Activated T-helper 1 cell treated with anti-CD3 and anti-CD28 coated beads, Interleukin-2, amount 50 U/mL, for 16 hours (primary cell): ENCODE results near the gene ATP11A.

Source experiments
- DNase-seq, 2 donors: peaks; one replicate each; pipeline ENCODE4 v3.0.0-alpha.2; 2020; ENCODE audit warnings: low read depth in 1 of 2, low spot score in 1 of 2

Gene ATP11A

DNA sequence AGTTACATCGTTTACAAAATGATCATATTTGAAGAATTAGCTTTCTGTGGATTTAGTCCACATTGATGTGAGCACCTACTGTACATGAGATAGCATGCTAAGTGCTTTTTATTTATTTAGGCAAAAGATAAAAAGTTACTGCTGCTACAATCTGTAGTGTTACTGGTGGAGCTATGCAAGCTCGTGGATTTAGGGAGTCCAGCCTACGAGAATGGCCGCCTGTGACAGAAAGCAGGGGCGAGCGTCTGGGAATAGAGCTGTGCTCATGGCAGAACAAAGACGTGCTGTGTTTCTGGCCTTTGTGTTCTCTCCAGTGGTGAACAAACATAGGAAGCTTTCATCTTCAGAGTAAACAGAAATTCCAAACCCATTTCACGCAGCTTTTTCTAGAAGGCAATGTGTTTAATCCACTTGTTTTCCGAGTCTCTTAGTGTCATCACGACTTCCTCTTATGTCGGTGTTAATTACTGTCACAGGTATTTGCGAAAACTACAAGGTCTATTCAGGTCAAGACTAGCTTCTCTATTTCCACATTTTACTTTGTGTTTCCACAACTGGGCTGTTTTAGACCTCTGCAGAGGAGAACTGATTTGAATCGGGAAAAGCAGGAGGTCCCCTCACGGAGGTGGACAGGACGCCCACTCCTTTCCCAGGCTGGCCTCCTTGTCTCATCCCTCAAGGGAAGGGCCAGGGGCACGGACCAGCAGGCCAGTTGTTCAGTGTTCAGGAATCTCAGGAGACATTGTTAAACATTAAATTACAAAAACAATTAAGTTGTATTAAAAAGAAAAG is 67.3 kb downstream of the ATP11A start:
- no peak for DNase-seq

DNA sequence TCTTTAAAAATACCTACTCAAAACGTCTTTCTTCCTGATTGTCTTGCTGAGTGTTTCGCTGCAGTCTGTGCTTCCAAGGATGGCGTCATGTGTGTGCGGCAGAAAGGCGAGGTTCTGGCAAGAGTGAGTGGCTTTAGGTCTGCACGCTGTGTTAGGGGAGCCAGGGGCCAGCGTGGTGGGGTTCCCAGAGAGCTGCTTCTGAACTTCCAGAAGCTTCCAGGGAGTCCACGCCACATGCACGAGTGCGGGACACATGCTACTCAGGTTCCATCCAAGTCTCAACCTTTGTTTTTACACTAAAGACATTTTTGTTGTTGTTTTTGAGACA is 67.9 kb downstream of the ATP11A start:
- no peak for DNase-seq

DNA sequence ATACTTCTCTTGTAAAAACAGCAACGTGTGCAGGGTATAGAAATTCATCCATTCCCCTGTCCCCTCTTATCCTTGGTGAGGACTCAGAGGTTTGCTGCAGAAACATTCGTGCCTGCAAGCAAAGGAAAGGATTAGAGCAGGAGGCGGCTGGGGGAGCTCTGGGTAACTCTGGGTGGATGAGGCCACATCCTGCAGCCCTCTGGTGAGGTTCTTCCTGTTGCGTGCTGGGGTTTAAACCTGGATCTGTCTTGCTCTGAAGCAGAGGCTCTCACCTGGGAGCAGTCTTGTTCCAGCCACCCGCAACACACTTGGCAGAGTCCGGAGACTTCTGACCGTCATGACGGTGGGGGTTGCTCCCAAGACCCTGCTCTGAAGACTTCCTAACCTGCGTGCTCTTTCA is 69.2 kb downstream of the ATP11A start:
- DNase-seq: no peak

DNA sequence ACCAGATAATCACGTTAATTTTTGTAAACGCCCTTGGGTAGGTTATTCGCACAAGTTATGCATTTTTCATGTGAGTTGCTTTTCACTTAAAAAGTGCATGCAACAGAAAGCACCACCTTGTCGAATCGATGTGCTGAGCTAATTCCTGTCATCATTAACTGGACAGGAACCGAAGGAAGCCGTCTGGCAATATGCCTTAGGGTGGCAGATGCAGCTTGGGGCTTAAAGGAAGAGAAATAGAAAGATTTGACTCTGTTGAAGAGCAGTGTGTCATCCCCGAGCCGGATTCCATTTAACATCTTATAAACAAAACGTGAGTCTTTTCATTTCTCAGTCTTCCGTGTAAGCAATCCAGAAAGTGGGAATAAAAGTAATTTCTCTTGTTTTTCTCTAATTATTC is 70.0 kb downstream of the ATP11A start:
- no peak for DNase-seq

DNA sequence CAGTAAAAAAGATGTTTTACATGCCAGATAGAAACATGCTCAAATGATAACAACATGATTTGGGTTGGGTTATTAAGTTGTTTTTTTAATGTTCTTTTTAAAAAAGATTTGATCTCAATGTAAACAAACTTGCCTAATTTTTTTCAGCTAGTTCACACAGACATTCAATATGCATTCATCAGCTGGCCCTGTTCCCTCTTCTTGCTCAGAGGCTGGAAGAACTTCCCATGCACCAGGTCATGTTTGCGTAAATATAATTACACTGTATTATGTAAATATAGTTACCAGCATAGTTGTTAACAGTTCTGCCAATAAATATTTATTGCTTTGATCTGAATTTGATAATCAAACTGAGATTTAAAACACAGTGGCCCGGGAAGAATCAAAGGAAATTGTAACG is 70.6 kb downstream of the ATP11A start:
- DNase-seq: no peak

DNA sequence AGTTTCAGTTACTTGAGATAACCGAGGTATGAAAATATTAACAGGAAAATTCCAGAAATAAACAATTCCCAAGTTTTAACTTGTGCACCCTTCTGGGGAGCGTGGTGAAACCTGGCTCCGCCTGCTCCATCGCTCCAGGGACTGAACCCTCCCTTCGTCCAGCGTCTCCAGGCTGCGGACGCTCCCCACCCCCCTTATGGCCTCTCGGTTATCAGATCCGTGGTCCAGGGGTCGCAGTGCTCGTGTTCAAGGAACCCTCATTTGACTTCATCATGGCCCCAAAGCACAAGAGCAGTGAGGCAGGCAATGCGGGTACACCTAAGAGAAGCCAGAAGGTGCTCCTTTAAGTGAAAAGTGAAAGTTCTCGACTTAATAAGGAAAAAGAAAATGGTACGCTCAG is 71.1 kb downstream of the ATP11A start:
- DNase-seq: no peak

DNA sequence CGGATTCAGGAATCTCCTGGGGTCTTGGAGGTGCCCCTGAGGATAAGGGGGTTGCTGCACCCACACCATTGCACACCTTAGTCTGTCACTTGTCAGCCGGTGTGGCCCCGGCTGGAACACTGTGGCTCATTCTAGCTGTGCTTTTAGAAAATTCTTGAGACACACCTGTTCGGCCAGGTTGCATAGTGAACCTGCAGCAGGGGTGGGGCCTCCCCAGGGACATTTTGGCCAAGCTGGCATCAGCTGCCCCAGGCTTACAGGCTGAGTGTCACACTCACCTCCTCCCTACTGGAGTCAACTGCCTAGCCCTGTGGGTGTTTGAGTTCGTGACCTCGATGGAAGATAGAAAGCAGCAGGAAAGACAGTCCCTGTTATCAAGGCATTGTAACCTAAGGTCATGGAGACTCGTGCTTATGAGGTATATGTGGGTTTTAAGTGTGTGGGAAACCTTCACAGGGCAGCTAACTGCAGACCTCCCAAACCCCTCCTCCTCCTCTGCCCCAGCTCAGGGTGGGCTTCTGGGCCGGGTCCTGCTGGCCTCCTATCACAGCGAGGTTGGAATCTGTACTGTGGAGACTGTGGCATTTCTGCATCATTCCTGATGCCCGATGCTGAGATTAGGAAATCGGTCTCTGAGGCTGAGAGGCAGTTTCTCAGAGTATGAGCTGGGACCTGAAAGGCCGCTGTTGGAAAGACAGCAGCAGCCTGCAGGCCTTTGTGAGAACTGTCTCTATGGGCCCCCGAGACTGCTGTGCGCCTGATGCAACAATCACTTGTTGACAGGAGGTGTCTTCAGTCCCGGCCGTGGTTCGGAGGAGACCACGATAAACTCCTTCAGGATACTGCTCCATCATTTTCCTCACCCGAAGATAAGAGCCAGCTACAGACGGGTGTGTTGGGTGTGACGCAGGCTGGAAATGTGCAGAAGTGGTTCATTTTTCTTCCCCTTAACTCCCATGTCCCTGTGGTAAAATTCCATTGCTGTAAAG is 72.2 kb downstream of the ATP11A start:
- DNase-seq: no peak

DNA sequence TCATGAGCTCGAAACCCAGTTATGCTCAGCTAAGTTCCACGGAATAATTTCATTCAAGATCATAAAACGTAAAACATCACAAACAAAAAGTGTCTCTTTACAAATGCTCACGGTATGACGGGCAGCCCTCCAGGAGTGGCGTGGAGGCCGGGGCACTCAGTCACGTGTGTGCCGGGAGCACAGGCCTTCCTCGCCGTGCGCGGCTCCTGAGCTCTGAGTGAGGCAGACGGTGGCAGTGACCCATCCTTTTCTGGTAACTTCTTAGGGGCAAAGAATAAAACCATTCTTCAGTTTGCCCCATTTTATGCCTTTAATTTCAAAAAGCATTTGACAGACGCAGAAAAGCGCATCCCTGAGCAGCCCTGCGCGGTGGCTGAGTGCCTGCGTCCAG is 72.8 kb downstream of the ATP11A start:
- no peak for DNase-seq

DNA sequence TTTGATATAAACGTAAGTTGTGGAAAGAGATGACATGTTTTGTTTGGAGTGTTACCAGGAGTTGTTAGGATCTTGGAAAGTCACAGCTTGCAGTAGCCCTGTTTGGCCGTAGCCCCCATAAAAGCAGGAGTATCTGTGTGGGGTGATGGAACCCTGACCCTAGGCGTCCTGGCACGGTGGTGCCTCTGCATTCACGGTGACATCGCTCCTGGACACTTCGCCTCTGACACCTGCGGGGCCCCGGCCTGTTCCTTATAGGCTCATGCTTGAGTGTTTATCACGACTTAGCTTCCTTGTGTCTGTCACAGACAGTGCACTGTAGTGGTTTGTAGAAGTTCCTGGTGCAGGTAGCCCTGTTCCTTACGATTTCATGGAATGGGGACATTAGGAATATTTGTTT is 74.2 kb downstream of the ATP11A start:
- DNase-seq: no peak

DNA sequence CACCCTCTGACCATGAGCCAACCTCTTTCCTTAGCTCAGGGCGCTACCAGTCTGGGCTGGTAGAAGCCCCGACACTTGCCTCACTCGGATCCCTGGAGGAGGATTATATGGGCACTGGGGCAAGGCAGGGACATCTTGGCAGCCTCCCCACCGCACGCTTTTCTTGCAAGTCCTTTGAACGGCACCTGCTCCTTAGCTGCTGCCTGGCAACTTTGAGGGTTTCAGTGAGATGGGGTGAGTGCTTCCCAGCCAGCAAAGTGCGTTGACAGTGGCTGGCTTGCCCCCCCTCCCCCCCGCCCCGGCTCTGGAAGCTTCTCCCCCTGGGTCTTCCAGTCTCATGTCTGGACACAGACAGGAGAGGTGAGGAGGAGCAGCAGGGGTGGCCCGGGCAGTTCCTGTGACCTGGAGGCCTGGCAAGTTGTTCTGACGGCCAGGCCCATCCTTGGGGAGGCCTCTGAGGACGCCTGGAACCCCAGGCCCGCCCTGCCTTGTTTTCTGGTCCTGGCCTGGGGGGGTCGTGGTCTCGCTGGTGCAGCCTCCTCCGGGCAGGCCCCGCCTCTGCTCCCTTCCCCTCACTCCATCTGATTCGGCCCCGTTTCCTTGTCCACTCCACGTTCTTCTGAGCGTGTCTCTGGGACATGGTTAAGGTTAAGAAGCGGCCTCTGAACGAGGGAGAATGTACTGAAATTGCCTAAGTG is 75.2 kb downstream of the ATP11A start:
- DNase-seq: no peak

DNA sequence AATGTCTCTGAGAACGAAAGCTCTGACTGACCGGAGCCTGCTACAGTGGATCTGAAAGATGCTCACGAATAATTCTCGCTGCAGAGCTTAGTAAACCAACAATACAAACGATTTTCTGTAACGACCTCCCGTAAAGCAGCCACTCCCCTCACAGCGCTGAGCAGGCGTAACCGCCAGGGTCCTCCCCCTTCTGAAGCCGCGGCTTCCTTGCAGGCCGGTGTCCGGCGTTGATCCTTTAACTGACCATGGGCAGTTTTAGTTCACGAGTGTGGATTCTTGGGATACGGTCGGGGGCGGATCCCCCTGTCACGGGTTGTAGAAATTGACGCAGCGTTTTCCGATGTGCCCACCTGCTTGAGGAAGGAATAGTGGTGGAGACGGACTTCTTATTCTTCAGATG is 75.9 kb downstream of the ATP11A start:
- DNase-seq: no peak

DNA sequence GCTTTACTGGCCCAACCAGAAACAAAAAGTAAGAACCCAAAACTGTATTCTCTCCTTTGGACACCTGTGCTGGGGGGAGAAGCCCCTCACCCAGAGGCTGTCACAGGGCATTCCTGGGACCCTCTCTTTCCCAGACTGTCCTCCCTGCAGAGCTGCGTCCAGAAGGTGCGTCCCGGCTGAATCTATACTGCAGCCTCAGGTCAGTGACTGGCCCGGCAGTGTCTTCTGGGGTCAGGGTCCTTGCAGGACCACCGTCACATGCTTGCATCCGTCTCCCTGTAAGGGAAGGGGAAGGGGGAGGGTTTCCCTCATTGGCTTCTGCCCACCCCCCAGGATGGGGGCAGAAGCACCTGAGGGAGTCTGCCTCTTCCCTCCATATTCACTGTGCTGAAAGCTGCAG is 76.5 kb downstream of the ATP11A start:
- no peak for DNase-seq

DNA sequence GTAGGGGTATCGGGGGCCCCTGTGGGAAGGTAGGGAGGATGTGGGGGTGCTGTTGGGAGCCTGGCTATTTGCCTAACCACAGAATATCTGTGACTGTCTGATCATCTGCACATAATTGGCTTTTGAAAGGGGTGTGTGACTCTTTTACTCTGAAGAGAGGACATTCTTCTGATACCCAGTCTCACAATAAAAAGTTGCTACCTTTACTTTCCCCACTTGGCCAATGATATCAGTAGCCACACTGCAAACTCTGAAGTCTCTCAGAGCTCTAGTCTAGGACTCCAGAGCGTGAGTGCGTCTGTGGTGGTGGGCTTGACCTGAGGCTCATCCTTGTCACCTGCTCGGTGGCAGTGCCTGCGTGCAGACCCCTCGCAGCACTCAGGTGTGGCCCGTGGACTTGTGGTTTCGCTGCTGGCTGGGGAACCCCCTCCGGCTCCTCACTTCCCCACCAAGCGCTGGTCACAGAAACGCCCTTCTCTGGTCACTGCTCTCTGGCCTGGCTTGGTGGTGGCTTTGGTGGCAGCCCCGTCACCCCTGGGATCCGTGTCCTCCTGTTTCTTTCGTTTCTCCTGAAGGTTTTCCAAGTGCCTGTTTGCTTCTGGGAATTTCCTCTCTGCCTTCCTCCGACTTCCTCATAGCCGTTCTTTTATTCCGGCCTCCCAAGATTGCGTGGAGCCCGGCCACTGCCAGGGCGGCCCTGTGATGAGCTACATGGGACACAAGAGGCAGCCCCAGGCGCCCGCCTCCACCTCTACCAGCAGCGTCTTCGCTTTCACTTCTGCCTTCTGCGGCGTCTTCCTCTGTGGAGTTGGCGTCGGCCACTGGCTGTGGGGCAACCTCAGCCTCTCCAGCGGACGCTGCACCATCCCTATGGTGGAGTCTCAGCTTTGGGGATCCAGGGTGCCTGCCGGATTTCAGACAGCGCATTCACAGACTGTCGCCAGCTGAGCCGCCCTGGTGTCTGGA is 78.0 kb downstream of the ATP11A start:
- DNase-seq: no peak

DNA sequence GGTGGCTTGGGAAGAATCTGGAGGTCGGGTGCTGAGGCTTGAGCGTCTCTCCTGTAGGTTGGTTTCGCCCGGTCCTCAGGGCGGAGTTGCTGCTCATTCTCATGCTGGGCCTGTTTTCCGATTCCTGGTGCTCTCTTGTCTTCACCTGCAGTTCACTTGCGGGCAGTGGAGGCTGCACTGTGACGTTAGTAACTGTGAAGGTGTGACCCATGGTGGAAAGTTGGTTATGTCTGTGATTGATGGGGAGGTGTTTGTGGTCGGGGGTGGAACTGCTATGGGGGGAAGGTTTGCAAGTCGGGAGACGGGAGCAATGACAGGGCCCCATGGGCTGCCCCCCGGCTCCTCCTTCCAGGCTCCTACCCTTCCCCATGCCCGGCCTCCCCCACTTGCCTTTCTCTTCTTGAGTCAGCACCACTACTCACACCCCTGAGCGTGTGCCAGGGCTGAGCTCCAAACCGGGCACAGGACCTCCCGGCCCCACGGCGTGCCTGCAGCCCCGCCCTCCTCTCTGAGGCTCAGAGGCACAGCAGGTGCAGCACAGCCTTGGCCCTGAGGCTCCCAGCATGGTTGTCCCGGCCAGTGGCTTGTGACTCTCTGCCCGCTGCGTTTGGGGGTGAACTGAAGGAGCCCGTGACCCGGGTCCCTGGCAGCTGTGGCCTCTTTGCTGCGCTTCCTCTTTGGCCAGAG is 79.1 kb downstream of the ATP11A start:
- no peak for DNase-seq

DNA sequence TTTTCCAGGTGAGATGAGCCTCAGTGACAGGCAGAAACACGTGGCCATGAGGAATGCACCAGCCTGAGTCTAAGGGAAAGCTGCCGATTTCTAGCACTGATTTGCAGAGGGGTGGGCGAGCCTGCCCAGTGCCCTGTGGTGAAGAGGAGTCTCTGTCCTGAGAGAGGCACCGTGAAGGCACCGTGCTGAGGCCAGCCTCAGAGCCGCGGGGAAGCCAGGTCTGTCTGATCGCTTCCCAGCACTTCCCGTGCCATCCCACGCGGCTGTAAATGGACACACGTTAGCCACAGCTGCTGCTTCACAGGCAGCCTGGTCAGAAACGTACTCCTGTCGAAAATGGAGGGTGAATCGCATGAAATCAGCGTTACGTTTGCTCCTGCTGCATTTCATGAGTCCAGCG is 79.8 kb downstream of the ATP11A start:
- no peak for DNase-seq

DNA sequence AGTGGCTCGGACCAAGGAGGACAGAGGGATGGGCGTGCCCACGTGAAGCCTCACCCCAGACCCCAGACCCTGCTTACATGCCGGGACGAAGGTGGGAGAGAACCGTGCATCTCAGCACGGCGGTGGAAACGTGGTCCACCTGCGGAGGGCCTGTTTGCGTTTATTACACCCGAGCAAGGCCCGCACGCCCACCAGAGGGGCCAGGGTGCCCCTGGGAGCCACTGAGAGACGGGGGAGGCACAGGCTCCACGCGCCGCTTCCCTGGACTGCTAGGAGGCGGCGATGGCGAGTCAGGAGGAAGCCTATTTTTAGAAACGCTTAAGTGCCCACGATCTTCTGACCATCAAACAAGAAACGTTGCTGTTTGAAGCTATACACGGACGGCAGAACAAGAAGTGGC is 80.7 kb downstream of the ATP11A start:
- DNase-seq: no peak

DNA sequence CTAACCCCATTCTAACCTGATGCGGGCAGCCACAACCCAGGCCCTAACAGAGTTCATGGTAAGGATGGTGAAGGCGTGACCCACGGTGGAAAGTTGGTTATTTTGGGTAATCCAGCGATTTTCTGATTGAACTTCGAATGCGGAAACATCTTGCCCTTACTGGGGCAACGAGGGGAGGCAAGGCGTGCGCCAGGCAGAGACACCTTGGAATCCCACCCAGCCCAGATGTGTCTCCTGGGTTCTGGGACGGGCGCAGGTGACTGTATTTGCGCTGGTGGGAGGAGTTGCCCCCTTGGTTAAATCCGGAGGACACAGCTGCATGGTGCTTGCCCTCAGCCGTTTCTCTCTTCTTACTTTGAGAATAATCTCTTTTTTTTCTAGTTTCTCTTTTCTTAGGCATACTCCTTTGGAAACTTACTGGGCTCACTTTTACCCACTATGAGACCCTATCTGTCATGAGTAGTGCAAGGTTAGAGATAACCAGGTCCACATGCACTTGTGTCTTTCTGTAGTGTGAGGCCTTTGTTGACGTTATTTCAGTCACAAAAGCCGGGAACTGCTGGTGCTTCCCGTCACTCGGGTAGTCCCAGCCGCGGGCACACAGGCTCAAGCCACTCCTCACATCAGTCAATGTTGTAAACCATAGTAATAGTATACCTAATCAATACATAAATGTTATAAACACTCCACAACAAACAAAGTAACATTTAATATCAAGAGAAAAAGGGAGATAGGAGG is 81.5 kb downstream of the ATP11A start:
- no peak for DNase-seq

DNA sequence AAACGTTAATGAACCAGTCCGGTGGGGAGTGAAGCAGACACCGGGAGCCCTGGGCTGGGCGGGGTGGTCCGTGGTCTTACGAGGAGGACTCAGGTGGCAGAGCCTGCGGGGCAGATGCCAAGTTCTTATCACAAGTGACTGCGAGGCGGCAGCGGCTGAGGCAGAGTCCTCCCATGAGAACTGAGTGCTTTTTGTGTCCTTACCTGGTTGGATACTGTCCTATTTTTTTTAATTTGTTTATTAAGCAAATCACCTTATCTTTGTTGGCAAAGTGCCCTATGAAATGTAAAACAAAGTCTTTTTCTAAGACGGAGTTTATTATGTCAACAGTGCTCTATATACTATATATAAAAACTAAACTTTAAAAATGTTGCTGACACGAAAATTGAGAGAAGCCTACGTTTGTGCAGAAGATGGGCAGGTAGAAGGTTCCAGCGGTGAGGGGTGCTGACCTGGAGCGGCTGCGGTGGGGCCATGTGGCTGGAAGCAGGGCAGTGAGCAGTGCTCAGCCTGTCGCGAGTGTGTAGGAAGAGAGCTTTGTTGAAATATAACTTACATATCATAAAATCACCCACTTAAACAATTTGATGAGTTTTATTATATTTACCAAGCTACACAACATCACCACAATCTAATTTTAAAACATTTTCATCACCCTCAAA is 82.2 kb downstream of the ATP11A start:
- no peak for DNase-seq

DNA sequence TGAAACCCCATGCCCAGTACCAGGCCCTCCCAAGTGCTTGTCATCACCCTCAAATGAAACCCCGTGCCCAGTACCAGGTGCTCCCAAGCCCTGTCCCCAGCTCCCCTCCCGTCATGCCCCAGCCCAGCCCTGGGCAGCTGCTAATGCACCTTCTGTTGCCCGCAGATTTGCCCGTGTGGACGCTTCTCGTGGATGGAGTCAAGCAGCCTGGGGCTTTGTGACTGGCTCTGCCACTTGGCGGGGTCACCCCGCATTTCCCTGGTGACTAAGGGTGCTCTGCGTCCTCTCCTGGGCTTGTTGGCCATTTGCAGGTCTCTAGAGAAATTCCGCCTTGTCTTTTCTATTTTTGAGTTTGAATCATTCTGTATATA is 82.7 kb downstream of the ATP11A start:
- DNase-seq: no peak
